WTC11 (cell line): ENCODE data around the gene CEACAM3. TPM values are rescaled to one million over a fixed set of nuclear protein-coding genes. Genes with fewer than 3 reads are reported as not detected.

ENCODE experiments used
- ATAC-seq: fragments of 200-7000 bp; cut with Tn5 transposase; 2 replicates; pipeline ENCODE4 v1.10.0; 2021; ENCODE audit warnings: mild to moderate bottlenecking, moderate library complexity
- CTCF ChIA-PET: fragments of 300-600 bp; sonication (Branson Sonifier 250); formaldehyde crosslinking; loops from one replicate; lab custom pipeline; 2021; ENCODE audit warnings: antibody characterized with exemption; lab: Charles Lee
- POLR2A ChIA-PET: fragments of 350-600 bp; sonication (Branson Sonifier 250); formaldehyde crosslinking; loops from one replicate; lab custom pipeline; 2021; ENCODE audit warnings: antibody characterized with exemption; lab: Charles Lee
- DNase-seq: peaks from one replicate; pipeline ENCODE4 v3.0.0; 2021; ENCODE audit warnings: low spot score
- H3K27ac Mint-ChIP-seq: 2 replicates; pipeline ENCODE4 v1.8.0; 2021; ENCODE audit warnings: mixed read lengths
- H3K27me3 Mint-ChIP-seq: 2 replicates; pipeline ENCODE4 v1.8.0; 2021; ENCODE audit warnings: low read depth, mild to moderate bottlenecking, moderate library complexity, mixed read lengths
- H3K36me3 Mint-ChIP-seq: 2 replicates; pipeline ENCODE4 v1.8.0; 2021; ENCODE audit warnings: mixed read lengths
- H3K4me1 Mint-ChIP-seq: 2 replicates; pipeline ENCODE4 v1.8.0; 2022; ENCODE audit warnings: mixed read lengths
- H3K4me3 Mint-ChIP-seq: 2 replicates; pipeline ENCODE4 v1.8.0; 2021; ENCODE audit warnings: mild to moderate bottlenecking, moderate library complexity, mixed read lengths
- H3K9me3 Mint-ChIP-seq: 2 replicates; pipeline ENCODE4 v1.8.0; 2021; ENCODE audit warnings: mixed read lengths
- CREB1 ChIP-seq: sonication (generic); formaldehyde crosslinking; IDR thresholded peaks from 2 replicates; pipeline ENCODE4 v1.8.0; 2023; ENCODE audit warnings: mild to moderate bottlenecking, missing genetic modification reagents
- CREM ChIP-seq: sonication (generic); formaldehyde crosslinking; IDR thresholded peaks from 2 replicates; pipeline ENCODE4 v1.8.1; 2022; ENCODE audit warnings: mild to moderate bottlenecking, missing genetic modification reagents, moderate library complexity
- EMX1 ChIP-seq: fragments of 250-450 bp; sonication (Bioruptor Pico); IDR thresholded peaks from 2 replicates; pipeline ENCODE4 v1.8.0; 2021; ENCODE audit warnings: mild to moderate bottlenecking
- ESRRA ChIP-seq: sonication (generic); formaldehyde crosslinking; IDR thresholded peaks from 2 replicates; pipeline ENCODE4 v1.8.1; 2022; ENCODE audit warnings: mild to moderate bottlenecking, missing genetic modification reagents, borderline replicate concordance
- FOXP1 ChIP-seq: sonication (generic); formaldehyde crosslinking; IDR thresholded peaks from 2 replicates; pipeline ENCODE4 v1.8.0; 2022; ENCODE audit warnings: missing genetic modification reagents, mild to moderate bottlenecking, moderate library complexity, borderline replicate concordance
- GTF2I ChIP-seq: fragments of 250-450 bp; sonication (Bioruptor Pico); conservative IDR thresholded peaks from 2 replicates; pipeline ENCODE4 v1.4.0; 2021; ENCODE audit warnings: mild to moderate bottlenecking
- IRF2 ChIP-seq: sonication (generic); formaldehyde crosslinking; IDR thresholded peaks from 2 replicates; pipeline ENCODE4 v1.8.0; 2022; ENCODE audit warnings: low read depth, missing genetic modification reagents, borderline replicate concordance
- MYBL2 ChIP-seq: sonication (generic); formaldehyde crosslinking; IDR thresholded peaks from 2 replicates; pipeline ENCODE4 v1.8.1; 2023; ENCODE audit warnings: mild to moderate bottlenecking, moderate library complexity, missing genetic modification reagents
- NFE2L1 ChIP-seq: sonication (generic); formaldehyde crosslinking; IDR thresholded peaks from 2 replicates; pipeline ENCODE4 v1.8.1; 2023; ENCODE audit warnings: missing genetic modification reagents
- NR3C1 ChIP-seq: sonication (generic); formaldehyde crosslinking; conservative IDR thresholded peaks from 2 replicates; pipeline ENCODE4 v1.8.1; 2023; ENCODE audit warnings: low read depth, mild to moderate bottlenecking, missing genetic modification reagents
- OVOL2 ChIP-seq: fragments of 250-450 bp; sonication (Bioruptor Pico); IDR thresholded peaks from 2 replicates; pipeline ENCODE4 v1.9.0; 2021; ENCODE audit warnings: mild to moderate bottlenecking, borderline replicate concordance
- SP1 ChIP-seq: sonication (generic); formaldehyde crosslinking; conservative IDR thresholded peaks from 2 replicates; pipeline ENCODE4 v1.8.1; 2022; ENCODE audit warnings: missing genetic modification reagents
- ZBTB21 ChIP-seq: sonication (generic); formaldehyde crosslinking; IDR thresholded peaks from 2 replicates; pipeline ENCODE4 v1.8.1; 2023; ENCODE audit warnings: mild to moderate bottlenecking, missing genetic modification reagents, borderline replicate concordance
- ZNF396 ChIP-seq: fragments of 250-450 bp; sonication (Bioruptor Pico); IDR thresholded peaks from 2 replicates; pipeline ENCODE4 v1.8.0; 2021; ENCODE audit warnings: mild to moderate bottlenecking, moderate library complexity, borderline replicate concordance
- ZNF416 ChIP-seq: fragments of 250-450 bp; sonication (Bioruptor Pico); IDR thresholded peaks from 2 replicates; pipeline ENCODE4 v1.9.0; 2021; ENCODE audit warnings: mild to moderate bottlenecking, inconsistent platforms
- total RNA-seq: library from RNA; stranded (reverse); gene quantifications from 3 replicates; pipeline ENCODE4 v1.2.3, GENCODE V29; 2021
- TF ChIP-seq, protein P1 (sequence below): sonication (generic); formaldehyde crosslinking; IDR thresholded peaks from 2 replicates; pipeline ENCODE4 v1.8.1; 2023; ENCODE audit warnings: mild to moderate bottlenecking, missing genetic modification reagents
- TF ChIP-seq, protein P2 (sequence below): sonication (generic); formaldehyde crosslinking; IDR thresholded peaks from 2 replicates; pipeline ENCODE4 v1.8.0; 2023; ENCODE audit warnings: missing genetic modification reagents
- TF ChIP-seq, protein P3 (sequence below): fragments of 250-450 bp; sonication (Bioruptor Pico); IDR thresholded peaks from 2 replicates; pipeline ENCODE4 v1.9.0; 2021; ENCODE audit warnings: mild to moderate bottlenecking
- TF ChIP-seq, protein P4 (sequence below): sonication (generic); formaldehyde crosslinking; IDR thresholded peaks from 2 replicates; pipeline ENCODE4 v1.8.1; 2022; ENCODE audit warnings: mild to moderate bottlenecking, moderate library complexity, missing genetic modification reagents
- TF ChIP-seq, protein P5 (sequence below): fragments of 250-450 bp; sonication (Bioruptor Pico); IDR thresholded peaks from 2 replicates; pipeline ENCODE4 v1.8.0; 2021; ENCODE audit warnings: mild to moderate bottlenecking
- TF ChIP-seq, protein P6 (sequence below): sonication (generic); formaldehyde crosslinking; IDR thresholded peaks from 2 replicates; pipeline ENCODE4 v1.8.1; 2022; ENCODE audit warnings: low read depth, missing genetic modification reagents, borderline replicate concordance
- TF ChIP-seq, protein P7 (sequence below): fragments of 250-450 bp; sonication (Bioruptor Pico); conservative IDR thresholded peaks from 2 replicates; pipeline ENCODE4 v1.9.0; 2021; ENCODE audit warnings: mild to moderate bottlenecking

CEACAM3 gene
- total RNA-seq, 1 experiment from 2014 or later, result not detected

DNA sequence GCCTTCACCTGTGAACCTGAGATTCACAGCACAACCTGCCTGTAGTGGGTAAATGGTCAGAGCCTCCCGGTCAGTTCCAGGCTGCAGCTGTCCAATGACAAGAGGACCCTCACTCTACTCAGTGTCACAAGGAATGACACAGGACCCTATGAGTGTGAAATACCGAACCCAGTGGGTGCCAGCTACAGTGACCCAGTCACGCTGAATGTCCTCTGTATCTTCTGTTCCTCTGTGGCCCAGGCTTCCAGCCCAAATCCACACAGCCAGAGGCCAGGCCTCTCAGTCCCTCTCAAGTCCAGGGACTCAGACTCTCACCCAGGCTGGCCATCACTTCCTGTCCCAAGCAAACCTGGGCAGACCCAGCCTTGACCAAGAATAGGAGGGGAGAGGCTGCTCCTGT is 10.8 kb downstream of the CEACAM3 start:
- H3K36me3 Mint-ChIP-seq, result no peaks in the 10 kb centered on the region
- TF ChIP-seq IRF2 (CRISPR knock-in tag), result no peak
- no peak for TF ChIP-seq ZNF396 (CRISPR knock-in tag)
- no peak for TF ChIP-seq ZBTB21 (CRISPR knock-in tag)
- no peak for TF ChIP-seq OVOL2 (CRISPR knock-in tag)
- no peak for TF ChIP-seq ZNF416 (CRISPR knock-in tag)
- TF ChIP-seq, protein P1, sequence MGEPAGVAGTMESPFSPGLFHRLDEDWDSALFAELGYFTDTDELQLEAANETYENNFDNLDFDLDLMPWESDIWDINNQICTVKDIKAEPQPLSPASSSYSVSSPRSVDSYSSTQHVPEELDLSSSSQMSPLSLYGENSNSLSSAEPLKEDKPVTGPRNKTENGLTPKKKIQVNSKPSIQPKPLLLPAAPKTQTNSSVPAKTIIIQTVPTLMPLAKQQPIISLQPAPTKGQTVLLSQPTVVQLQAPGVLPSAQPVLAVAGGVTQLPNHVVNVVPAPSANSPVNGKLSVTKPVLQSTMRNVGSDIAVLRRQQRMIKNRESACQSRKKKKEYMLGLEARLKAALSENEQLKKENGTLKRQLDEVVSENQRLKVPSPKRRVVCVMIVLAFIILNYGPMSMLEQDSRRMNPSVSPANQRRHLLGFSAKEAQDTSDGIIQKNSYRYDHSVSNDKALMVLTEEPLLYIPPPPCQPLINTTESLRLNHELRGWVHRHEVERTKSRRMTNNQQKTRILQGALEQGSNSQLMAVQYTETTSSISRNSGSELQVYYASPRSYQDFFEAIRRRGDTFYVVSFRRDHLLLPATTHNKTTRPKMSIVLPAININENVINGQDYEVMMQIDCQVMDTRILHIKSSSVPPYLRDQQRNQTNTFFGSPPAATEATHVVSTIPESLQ (CRISPR knock-in tag), result no peak
- no peak for TF ChIP-seq CREB1 (CRISPR knock-in tag)
- no peak for TF ChIP-seq CREM (CRISPR knock-in tag)
- TF ChIP-seq, protein P2, sequence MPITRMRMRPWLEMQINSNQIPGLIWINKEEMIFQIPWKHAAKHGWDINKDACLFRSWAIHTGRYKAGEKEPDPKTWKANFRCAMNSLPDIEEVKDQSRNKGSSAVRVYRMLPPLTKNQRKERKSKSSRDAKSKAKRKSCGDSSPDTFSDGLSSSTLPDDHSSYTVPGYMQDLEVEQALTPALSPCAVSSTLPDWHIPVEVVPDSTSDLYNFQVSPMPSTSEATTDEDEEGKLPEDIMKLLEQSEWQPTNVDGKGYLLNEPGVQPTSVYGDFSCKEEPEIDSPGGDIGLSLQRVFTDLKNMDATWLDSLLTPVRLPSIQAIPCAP, result no peak
- TF ChIP-seq ESRRA (CRISPR knock-in tag), result no peak
- TF ChIP-seq, protein P3, sequence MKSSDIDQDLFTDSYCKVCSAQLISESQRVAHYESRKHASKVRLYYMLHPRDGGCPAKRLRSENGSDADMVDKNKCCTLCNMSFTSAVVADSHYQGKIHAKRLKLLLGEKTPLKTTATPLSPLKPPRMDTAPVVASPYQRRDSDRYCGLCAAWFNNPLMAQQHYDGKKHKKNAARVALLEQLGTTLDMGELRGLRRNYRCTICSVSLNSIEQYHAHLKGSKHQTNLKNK (CRISPR knock-in tag), result no peak
- TF ChIP-seq NFE2L1 (CRISPR knock-in tag), result no peak
- no peak for TF ChIP-seq MYBL2 (CRISPR knock-in tag)
- TF ChIP-seq, all 79 proteins: peak for 0
- POLR2A ChIA-PET, result no interaction called here
- no peaks in the 10 kb centered on the region for H3K27me3 Mint-ChIP-seq
- H3K9me3 Mint-ChIP-seq, result peaks cover under 1% of the 10 kb centered on the region; the same call in 1 of the 2 replicates
- CTCF ChIA-PET, result interaction anchor here (0.6 kb wide), 1 partner anchor 18 kb away, joined by 3 read pairs; no protein-coding TSS in a partner anchor
- ATAC-seq (no peak), DNase-seq (no peak)
- no peak overlapping the region for H3K27ac Mint-ChIP-seq
- H3K4me1 Mint-ChIP-seq, result peaks cover 2% of the 10 kb centered on the region; the same call in 1 of the 2 replicates
- H3K4me3 Mint-ChIP-seq, result no peak overlapping the region

DNA sequence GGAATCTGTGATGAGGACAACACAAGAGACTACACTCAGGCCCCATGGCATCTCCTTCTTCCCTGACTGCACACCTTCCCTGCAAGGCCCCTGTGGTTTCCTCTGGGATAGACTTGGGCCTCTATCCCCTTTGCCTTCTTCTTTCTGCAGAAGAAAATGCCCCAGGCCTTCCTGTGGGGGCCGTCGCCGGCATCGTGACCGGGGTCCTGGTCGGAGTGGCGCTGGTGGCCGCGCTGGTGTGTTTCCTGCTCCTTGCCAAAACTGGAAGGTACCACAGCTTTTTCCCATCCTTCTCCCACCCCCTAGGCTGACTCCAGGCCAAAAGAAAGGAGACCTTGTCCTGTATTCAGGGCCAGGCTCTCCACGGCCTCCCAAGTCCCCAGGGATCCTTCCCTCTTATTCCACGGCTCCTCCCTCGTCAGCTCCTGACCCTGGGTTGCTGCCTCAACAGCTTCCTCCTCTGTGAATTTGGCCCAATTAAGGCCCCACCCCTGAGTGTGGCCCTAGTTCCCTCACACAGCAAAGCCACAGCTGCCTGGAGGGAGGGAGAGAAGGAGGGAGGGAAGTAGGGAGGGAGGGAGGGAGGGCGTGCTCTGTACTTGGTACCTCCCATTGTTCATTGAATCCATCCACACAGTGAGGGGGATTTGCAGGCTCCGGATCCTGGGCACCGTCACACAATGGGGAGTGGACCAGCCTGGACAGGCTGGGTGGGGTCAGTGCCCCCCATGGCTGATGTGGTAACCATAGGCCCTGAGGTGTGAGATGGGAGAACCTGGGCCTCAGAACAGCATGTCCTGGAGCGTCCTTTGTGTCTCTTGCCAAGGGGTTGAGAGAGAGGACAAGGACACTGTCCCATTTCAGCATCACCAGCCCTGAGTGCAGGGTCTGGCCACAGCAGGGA is 12.5 kb downstream of the CEACAM3 start:
- H3K9me3 Mint-ChIP-seq, result no peaks in the 10 kb centered on the region
- H3K4me3 Mint-ChIP-seq, result no peak overlapping the region
- DNase-seq (no peak), ATAC-seq (no peak)
- H3K36me3 Mint-ChIP-seq, result no peaks in the 10 kb centered on the region
- CTCF ChIA-PET, result interaction anchor here (1.1 kb wide), 1 partner anchor 16 kb away, joined by 3 read pairs; no protein-coding TSS in a partner anchor
- H3K4me1 Mint-ChIP-seq, result no peaks in the 10 kb centered on the region
- no peaks in the 10 kb centered on the region; the same call in 1 of the 2 replicates for H3K27me3 Mint-ChIP-seq
- POLR2A ChIA-PET, result no interaction called here
- H3K27ac Mint-ChIP-seq, result no peak overlapping the region
- TF ChIP-seq NR3C1 (CRISPR knock-in tag) (no peak), FOXP1 (CRISPR knock-in tag) (no peak), EMX1 (no peak), SP1 (CRISPR knock-in tag) (no peak), ESRRA (CRISPR knock-in tag) (no peak), GTF2I (no peak)
- TF ChIP-seq, protein P4, sequence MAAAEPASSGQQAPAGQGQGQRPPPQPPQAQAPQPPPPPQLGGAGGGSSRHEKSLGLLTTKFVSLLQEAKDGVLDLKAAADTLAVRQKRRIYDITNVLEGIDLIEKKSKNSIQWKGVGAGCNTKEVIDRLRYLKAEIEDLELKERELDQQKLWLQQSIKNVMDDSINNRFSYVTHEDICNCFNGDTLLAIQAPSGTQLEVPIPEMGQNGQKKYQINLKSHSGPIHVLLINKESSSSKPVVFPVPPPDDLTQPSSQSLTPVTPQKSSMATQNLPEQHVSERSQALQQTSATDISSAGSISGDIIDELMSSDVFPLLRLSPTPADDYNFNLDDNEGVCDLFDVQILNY (CRISPR knock-in tag), result no peak
- TF ChIP-seq, protein P5, sequence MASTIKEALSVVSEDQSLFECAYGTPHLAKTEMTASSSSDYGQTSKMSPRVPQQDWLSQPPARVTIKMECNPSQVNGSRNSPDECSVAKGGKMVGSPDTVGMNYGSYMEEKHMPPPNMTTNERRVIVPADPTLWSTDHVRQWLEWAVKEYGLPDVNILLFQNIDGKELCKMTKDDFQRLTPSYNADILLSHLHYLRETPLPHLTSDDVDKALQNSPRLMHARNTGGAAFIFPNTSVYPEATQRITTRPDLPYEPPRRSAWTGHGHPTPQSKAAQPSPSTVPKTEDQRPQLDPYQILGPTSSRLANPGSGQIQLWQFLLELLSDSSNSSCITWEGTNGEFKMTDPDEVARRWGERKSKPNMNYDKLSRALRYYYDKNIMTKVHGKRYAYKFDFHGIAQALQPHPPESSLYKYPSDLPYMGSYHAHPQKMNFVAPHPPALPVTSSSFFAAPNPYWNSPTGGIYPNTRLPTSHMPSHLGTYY (CRISPR knock-in tag), result no peak
- TF ChIP-seq, protein P6, sequence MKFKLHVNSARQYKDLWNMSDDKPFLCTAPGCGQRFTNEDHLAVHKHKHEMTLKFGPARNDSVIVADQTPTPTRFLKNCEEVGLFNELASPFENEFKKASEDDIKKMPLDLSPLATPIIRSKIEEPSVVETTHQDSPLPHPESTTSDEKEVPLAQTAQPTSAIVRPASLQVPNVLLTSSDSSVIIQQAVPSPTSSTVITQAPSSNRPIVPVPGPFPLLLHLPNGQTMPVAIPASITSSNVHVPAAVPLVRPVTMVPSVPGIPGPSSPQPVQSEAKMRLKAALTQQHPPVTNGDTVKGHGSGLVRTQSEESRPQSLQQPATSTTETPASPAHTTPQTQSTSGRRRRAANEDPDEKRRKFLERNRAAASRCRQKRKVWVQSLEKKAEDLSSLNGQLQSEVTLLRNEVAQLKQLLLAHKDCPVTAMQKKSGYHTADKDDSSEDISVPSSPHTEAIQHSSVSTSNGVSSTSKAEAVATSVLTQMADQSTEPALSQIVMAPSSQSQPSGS (CRISPR knock-in tag), result no peak
- TF ChIP-seq, protein P7, sequence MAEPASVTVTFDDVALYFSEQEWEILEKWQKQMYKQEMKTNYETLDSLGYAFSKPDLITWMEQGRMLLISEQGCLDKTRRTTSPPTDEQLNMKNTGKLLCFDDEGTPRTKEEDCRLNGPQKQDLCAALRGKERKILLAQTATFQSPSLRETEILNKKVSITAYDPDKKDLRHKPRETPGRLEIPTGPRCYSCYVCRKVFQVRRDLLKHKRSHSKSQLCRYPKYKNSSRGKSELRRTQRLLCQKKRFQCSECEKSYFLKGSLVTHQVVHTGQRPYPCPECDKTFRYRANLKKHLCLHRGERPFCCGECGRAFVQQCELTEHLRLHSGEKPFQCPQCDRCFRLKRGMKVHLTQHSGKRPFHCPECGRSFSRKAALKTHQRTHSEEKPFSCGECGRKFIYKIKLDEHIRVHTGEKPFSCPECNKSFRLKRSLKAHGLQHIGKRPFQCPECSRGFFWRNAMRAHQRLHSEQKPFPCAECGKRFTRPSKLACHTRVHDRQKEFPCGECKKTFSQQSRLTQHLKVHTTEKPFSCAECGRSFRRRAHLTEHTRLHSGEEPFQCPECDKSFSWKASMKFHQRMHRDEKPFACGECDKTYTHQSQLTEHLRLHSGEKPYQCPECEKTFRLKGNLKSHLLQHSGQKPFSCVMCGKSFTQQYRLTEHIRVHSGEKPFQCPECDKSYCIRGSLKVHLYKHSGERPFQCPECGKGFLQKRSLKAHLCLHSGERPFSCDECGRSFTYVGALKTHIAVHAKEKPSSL (CRISPR knock-in tag), result no peak
